ENCODE measurements around the gene GRK4.

DNA sequence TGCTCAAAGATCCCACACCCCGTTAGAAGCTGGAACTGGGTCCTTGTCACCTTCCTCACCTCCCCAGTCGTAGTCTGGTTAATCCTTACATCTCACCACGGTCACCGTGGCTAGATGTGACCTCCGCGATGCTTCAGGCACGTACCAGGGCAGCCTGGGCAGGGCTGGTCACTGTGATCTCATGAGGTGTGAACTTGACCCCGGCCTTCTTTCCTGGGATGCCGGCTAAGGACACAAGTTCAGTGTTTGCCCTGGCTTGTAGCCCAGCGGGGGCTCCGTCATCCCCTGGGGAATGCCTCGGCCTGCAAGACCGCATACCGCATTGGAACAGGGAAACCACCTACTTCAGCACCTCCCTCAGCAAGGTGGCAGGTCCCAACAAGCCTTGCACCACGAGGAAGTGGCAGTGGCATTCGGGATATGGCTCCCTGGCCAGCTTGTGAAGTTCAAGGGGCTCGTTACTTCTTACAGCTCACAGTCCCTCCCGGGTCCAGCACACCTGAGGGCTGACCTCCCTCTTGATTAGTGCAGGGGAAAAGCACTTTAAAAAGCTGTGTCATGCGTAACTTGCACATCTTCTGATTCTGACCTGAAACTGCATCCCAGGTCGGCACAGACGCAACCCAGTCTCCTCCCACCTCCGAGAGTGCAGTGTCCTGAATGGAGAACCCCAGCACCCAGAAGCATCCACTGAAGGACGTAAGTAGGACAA is 26.1 kb upstream of the GRK4 start:
- TF ChIP-seq CTCF (IDR thresholded peaks at IDR 0.05; ENCODE audit: insufficient read depth, low read length): no peak
- peak; percentile 18 for TF ChIP-seq POLR2AphosphoS5 (IDR thresholded peaks at IDR 0.05; ENCODE audit: low read depth)
- no peak for TF ChIP-seq GABPA (IDR thresholded peaks at IDR 0.05; ENCODE audit: low read depth)
- TF ChIP-seq REST (IDR thresholded peaks at IDR 0.05; ENCODE audit: insufficient replicate concordance, low read depth): no peak
- TF ChIP-seq SPI1 (IDR thresholded peaks at IDR 0.05; ENCODE audit: borderline replicate concordance, low read depth): no peak

All from HL-60 (cell line).